ENCODE measurements around the gene CCDC90B.
A peak's percentile ranks its signal among the peaks of the same experiment; 100 is the strongest.
"Not testable (repeated sequence)": the region's sequence is repeated elsewhere in the genome, so short reads cannot be mapped to it uniquely, and the experiment has no call there.

Gene CCDC90B

DNA sequence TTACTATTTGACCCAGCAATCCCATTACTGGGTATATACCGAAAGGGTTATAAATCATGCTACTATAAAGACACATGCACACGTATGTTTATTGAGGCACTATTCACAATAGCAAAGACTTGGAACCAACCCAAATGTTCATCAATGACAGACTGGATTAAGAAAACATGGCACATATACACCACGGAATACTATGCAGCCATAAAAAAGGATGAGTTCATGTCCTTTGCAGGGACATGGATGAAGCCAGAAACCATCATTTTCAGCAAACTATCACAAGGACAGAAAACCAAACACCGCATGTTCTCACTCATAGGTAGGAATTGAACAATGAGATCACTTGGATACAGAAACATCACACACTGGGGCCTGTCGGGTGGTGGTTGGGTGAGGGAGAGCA lies 14.4 kb downstream of the CCDC90B start:
- H3K36me3 ChIP-seq (ENCODE audit: control insufficient read depth in 5 of 5, insufficient read depth in 5 of 5, low read length in 5 of 5): peaks cover 21 to 40% (median 30%) of the 10 kb centered on the region in 5 donors
- H3K27ac ChIP-seq (ENCODE audit: low read depth, low read length); H3K27me3 ChIP-seq (ENCODE audit: control insufficient read depth in 5 of 5, insufficient read depth in 4 of 5, low read length in 5 of 5): not testable (repeated sequence)

DNA sequence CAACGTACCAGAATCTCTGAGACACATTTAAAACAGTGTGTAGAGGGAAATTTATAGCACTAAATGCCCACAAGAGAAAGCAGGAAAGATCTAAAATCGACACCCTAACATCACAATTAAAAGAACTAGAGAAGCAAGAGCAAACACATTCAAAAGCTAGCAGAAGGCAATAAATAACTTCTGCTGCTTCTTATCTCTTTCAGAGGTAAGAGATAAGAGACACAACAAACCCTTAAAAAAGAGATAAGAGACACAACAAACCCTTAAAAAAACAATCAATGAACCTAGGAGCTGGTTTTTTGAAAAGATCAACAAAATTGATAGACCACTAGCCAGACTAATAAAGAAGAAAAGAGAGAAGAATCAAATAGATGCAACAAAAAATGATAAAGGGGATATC lies 17.1 kb downstream of the CCDC90B start:
- not testable (repeated sequence) for H3K9me3 ChIP-seq (ENCODE audit: control insufficient read depth in 5 of 5, low read length in 5 of 5); H3K4me3 ChIP-seq (ENCODE audit: low read depth in 1 of 5, low read length in 5 of 5); H3K4me1 ChIP-seq (ENCODE audit: control insufficient read depth in 5 of 5, insufficient read depth in 5 of 5, low read length in 5 of 5); H3K27me3 ChIP-seq (ENCODE audit: control insufficient read depth in 5 of 5, insufficient read depth in 4 of 5, low read length in 5 of 5); H3K27ac ChIP-seq (ENCODE audit: low read depth, low read length); H3K9ac ChIP-seq (ENCODE audit: low read length in 5 of 5)
- peaks cover 23 to 36% (median 33%) of the 10 kb centered on the region in 5 donors for H3K36me3 ChIP-seq (ENCODE audit: control insufficient read depth in 5 of 5, insufficient read depth in 5 of 5, low read length in 5 of 5)

More for the DNA sequence above, 14.4 kb downstream of the CCDC90B start:
- H3K9me3 ChIP-seq (ENCODE audit: control insufficient read depth in 5 of 5, low read length in 5 of 5); H3K4me1 ChIP-seq (ENCODE audit: control insufficient read depth in 5 of 5, insufficient read depth in 5 of 5, low read length in 5 of 5); H3K9ac ChIP-seq (ENCODE audit: low read length in 5 of 5); H3K4me3 ChIP-seq (ENCODE audit: low read depth in 1 of 5, low read length in 5 of 5): not testable (repeated sequence)

DNA sequence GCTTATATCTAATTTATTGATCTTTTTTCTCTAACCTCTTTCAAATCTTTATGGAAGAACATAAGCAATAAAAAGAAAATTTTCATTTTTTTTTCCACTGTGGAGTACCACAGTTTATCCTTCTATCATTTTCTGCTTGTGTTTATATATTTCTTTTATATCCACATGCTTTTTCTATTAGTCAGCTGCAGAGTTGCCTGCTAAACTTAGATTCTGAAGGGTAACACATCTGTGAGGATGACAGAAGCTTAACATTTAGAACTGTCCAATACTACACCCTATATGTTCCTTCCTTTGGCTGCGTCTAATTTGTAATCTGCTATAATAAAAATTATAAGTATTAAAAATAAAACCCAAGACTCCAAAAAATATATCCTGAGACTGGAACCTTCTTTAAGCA lies 20.8 kb downstream of the CCDC90B start:
- peaks cover 28 to 44% (median 41%) of the 10 kb centered on the region in 5 donors for H3K36me3 ChIP-seq (ENCODE audit: control insufficient read depth in 5 of 5, insufficient read depth in 5 of 5, low read length in 5 of 5)
- H3K4me1 ChIP-seq (ENCODE audit: control insufficient read depth in 5 of 5, insufficient read depth in 5 of 5, low read length in 5 of 5): no peaks in the 10 kb centered on the region
- H3K4me3 ChIP-seq (ENCODE audit: low read depth in 1 of 5, low read length in 5 of 5): no peak overlapping the region
- no peak overlapping the region for H3K9ac ChIP-seq (ENCODE audit: low read length in 5 of 5)
- no peaks in the 10 kb centered on the region for H3K9me3 ChIP-seq (ENCODE audit: control insufficient read depth in 5 of 5, low read length in 5 of 5)
- no peaks in the 10 kb centered on the region for H3K27me3 ChIP-seq (ENCODE audit: control insufficient read depth in 5 of 5, insufficient read depth in 4 of 5, low read length in 5 of 5)
- no peak overlapping the region for H3K27ac ChIP-seq (ENCODE audit: low read depth, low read length)

DNA sequence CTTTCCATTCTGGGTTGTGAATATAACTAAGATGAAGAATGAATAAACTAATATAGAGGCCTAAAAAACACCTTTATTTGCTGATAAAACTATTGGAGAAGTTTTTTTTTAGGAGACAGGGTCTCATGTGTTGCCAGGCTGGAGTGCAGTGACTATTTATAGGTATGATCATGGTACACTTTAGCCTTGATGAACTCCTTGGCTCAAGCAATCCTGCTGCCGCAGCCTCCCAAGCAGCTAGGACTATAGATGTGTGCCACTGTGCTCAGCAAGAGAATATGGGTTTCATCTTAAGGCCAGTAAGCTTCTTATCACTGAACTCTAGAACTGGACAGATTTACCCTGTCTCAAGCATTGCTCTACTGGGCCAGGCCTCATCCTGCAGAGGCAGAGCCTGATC lies 26.6 kb downstream of the CCDC90B start:
- peaks cover 27 to 50% (median 43%) of the 10 kb centered on the region in 5 donors for H3K36me3 ChIP-seq (ENCODE audit: control insufficient read depth in 5 of 5, insufficient read depth in 5 of 5, low read length in 5 of 5)

DNA sequence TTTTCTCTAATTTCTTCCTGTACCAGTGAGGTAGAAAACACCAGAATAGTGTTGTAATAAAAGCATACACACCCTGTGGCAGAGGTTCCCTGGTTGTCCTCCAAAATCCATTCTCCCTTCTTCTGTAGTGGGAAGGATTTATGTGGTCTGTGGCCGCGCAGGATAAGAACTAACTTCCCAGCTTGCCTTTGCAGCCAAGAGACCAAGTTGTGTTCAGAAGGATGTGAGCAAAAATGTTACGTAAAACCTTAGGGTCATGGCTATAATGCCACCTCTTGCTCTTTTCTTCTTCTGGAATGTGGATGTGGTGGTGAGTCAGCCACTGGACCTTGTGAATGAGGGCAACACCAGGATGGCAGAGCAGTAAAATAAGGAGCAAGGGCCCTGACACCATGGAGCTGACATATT lies 28.4 kb downstream of the CCDC90B start:
- Histone ChIP-seq H3K27ac (ENCODE audit: low read depth, low read length) (peak overlapping the region; percentile 26), H3K36me3 (ENCODE audit: control insufficient read depth in 5 of 5, insufficient read depth in 5 of 5, low read length in 5 of 5) (peaks cover 17 to 40% (median 29%) of the 10 kb centered on the region in 5 donors), H3K4me1 (ENCODE audit: control insufficient read depth in 5 of 5, insufficient read depth in 5 of 5, low read length in 5 of 5) (peaks cover 0 to 15% (median 2%) of the 10 kb centered on the region in 5 donors)

More for the DNA sequence above, 26.6 kb downstream of the CCDC90B start:
- peaks cover 0 to 15% (median 2%) of the 10 kb centered on the region in 5 donors for H3K4me1 ChIP-seq (ENCODE audit: control insufficient read depth in 5 of 5, insufficient read depth in 5 of 5, low read length in 5 of 5)
- H3K9me3 ChIP-seq (ENCODE audit: control insufficient read depth in 5 of 5, low read length in 5 of 5): no peaks in the 10 kb centered on the region
- no peak overlapping the region for H3K9ac ChIP-seq (ENCODE audit: low read length in 5 of 5)
- H3K4me3 ChIP-seq (ENCODE audit: low read depth in 1 of 5, low read length in 5 of 5): no peak overlapping the region
- H3K27ac ChIP-seq (ENCODE audit: low read depth, low read length): no peak overlapping the region
- no peaks in the 10 kb centered on the region for H3K27me3 ChIP-seq (ENCODE audit: control insufficient read depth in 5 of 5, insufficient read depth in 4 of 5, low read length in 5 of 5)

DNA sequence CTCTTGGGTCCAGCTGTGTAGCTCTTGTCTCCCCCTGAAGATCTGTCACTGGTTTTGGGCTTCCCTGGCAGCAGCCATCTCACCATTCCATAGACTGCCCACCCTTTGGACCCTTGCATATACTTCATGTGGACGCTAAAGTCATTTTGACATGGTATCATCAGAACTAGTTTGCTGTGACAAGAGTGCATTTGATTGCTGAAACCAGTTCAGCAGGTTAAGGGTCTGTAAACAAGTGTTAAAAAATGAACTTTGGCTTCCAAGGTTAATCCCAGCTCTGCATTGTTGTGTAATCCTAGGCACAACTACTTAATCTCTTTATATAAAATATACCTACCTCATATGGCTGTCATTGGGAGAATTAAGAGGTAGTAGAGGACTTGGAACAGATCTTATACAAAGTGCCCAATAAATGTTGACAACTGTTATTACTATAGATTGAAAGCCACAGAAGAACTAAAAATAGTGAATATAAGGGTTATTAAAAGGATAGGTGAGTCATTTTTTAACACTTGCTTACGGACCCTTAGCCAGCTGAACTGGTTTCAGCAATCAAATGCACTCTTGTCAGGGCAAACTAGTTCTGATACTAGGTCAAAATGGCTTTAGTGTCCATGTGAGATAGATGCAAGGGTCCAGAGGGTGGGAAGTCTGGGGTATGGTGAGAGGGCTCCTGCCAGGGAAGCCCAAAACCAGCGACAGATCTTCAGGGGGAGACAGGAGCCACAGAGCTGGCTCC lies 29.4 kb downstream of the CCDC90B start:
- H3K36me3 ChIP-seq (ENCODE audit: control insufficient read depth in 5 of 5, insufficient read depth in 5 of 5, low read length in 5 of 5): peaks cover 17 to 39% (median 24%) of the 10 kb centered on the region in 5 donors
- no peak overlapping the region for H3K4me3 ChIP-seq (ENCODE audit: low read depth in 1 of 5, low read length in 5 of 5)
- H3K27me3 ChIP-seq (ENCODE audit: control insufficient read depth in 5 of 5, insufficient read depth in 4 of 5, low read length in 5 of 5): no peaks in the 10 kb centered on the region
- peak overlapping the region; percentile 26 for H3K27ac ChIP-seq (ENCODE audit: low read depth, low read length)
- H3K4me1 ChIP-seq (ENCODE audit: control insufficient read depth in 5 of 5, insufficient read depth in 5 of 5, low read length in 5 of 5): peaks cover 0 to 15% (median 2%) of the 10 kb centered on the region in 5 donors
- H3K9me3 ChIP-seq (ENCODE audit: control insufficient read depth in 5 of 5, low read length in 5 of 5): no peaks in the 10 kb centered on the region
- H3K9ac ChIP-seq (ENCODE audit: low read length in 5 of 5): no peak overlapping the region

More for the DNA sequence above, 28.4 kb downstream of the CCDC90B start:
- H3K9ac ChIP-seq (ENCODE audit: low read length in 5 of 5): no peak overlapping the region
- H3K4me3 ChIP-seq (ENCODE audit: low read depth in 1 of 5, low read length in 5 of 5): no peak overlapping the region
- H3K9me3 ChIP-seq (ENCODE audit: control insufficient read depth in 5 of 5, low read length in 5 of 5): no peaks in the 10 kb centered on the region
- no peaks in the 10 kb centered on the region for H3K27me3 ChIP-seq (ENCODE audit: control insufficient read depth in 5 of 5, insufficient read depth in 4 of 5, low read length in 5 of 5)

DNA sequence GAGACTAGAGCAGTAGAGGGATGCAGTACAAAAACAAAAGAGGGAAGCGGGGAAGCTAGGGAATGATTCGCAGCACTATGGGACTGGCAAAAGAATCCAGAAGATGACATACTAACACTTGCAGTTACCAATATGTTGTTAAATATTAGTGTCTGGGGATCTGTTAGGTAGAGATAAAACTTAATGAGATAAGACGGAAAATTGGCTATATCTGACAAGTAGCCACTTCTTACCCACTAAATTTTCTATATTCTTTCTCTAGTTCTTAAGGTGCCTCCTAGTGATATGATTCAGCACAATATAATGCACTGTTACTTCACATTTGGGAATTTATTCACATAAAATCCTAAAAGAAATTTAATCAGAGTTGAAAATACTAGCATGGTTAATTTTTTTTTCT lies 30.8 kb downstream of the CCDC90B start:
- no peaks in the 10 kb centered on the region for H3K9me3 ChIP-seq (ENCODE audit: control insufficient read depth in 5 of 5, low read length in 5 of 5)
- no peak overlapping the region for H3K9ac ChIP-seq (ENCODE audit: low read length in 5 of 5)
- no peak overlapping the region for H3K27ac ChIP-seq (ENCODE audit: low read depth, low read length)
- no peaks in the 10 kb centered on the region for H3K27me3 ChIP-seq (ENCODE audit: control insufficient read depth in 5 of 5, insufficient read depth in 4 of 5, low read length in 5 of 5)
- H3K36me3 ChIP-seq (ENCODE audit: control insufficient read depth in 5 of 5, insufficient read depth in 5 of 5, low read length in 5 of 5): peaks cover 13 to 28% (median 17%) of the 10 kb centered on the region in 5 donors
- peaks cover 0 to 15% (median 2%) of the 10 kb centered on the region in 5 donors for H3K4me1 ChIP-seq (ENCODE audit: control insufficient read depth in 5 of 5, insufficient read depth in 5 of 5, low read length in 5 of 5)
- H3K4me3 ChIP-seq (ENCODE audit: low read depth in 1 of 5, low read length in 5 of 5): no peak overlapping the region

DNA sequence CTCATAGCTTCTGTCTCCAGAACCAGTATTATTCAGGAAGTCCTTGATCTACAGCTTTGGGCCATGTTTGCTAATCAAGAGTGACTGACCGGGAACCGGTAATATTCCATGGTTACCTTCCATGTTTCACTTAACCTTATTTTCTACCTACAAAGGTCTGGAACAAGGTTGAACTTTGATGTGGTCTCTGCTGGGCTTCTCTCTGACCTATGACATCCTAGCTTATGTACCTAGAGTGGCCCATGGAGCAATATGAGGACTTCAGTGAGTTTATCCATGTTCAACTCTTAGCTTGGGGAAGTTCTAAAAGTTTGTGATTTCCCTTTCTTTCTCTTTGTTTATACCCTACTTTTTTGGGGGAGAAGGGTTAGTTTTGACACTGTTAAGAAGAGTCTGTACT lies 33.2 kb downstream of the CCDC90B start:
- Histone ChIP-seq H3K27ac (ENCODE audit: low read depth, low read length) (no peak overlapping the region), H3K4me3 (ENCODE audit: low read depth in 1 of 5, low read length in 5 of 5) (no peak overlapping the region), H3K9ac (ENCODE audit: low read length in 5 of 5) (no peak overlapping the region), H3K36me3 (ENCODE audit: control insufficient read depth in 5 of 5, insufficient read depth in 5 of 5, low read length in 5 of 5) (peaks cover 0 to 14% (median 3%) of the 10 kb centered on the region in 5 donors), H3K9me3 (ENCODE audit: control insufficient read depth in 5 of 5, low read length in 5 of 5) (no peaks in the 10 kb centered on the region), H3K4me1 (ENCODE audit: control insufficient read depth in 5 of 5, insufficient read depth in 5 of 5, low read length in 5 of 5) (peaks cover 0 to 19% (median 2%) of the 10 kb centered on the region in 5 donors), H3K27me3 (ENCODE audit: control insufficient read depth in 5 of 5, insufficient read depth in 4 of 5, low read length in 5 of 5) (no peaks in the 10 kb centered on the region)

DNA sequence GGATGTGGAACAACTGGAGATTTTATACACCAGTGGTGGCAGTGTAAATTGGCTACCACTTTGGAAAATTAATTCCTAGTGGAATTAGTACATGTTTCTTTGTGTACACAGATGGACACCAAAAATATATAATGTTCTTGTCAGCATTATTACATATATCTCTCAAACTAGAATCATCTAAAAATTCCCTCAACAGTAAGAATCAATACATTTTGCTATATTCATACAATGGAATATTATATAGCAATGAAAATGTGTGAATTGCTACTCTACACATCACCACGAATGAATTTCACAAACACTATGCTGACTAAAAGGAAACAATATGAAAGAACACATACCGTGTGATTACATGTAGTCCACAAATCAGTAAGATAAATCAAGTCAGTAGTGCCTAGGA lies 33.9 kb downstream of the CCDC90B start:
- no peak overlapping the region for H3K4me3 ChIP-seq (ENCODE audit: low read depth in 1 of 5, low read length in 5 of 5)

DNA sequence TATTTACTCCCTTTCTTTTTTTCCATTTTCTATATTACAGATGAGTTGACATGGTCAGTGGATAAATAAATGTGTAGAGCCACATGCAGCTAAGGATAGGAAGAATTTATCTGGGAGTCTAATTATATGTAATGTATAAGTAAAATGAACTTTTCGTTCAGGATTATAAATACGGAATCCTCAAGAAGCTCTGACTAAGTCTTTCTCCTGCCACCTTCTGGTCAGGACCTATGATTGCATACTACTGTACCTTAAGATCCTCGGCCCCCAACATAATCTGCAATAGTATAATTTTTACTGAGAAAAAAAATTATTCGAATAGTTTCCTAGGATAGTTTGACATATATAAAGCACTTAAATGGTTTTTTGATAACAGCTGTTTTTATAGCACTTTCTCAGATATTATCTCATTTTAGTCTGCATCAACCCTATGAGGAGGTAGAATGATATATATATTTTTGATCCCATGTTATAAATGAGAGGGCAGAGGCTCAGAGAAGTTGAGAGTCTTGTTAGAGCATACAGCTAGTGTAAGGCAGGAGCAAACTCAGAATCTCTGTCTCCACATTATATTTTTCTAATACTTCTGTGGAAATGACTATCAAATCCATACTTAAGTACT lies 36.1 kb downstream of the CCDC90B start:
- no peak overlapping the region for H3K4me3 ChIP-seq (ENCODE audit: low read depth in 1 of 5, low read length in 5 of 5)
- H3K9ac ChIP-seq (ENCODE audit: low read length in 5 of 5): no peak overlapping the region
- peaks cover 0 to 8% (median 0%) of the 10 kb centered on the region in 5 donors for H3K36me3 ChIP-seq (ENCODE audit: control insufficient read depth in 5 of 5, insufficient read depth in 5 of 5, low read length in 5 of 5)
- H3K27ac ChIP-seq (ENCODE audit: low read depth, low read length): no peak overlapping the region
- peaks cover 0 to 6% (median 0%) of the 10 kb centered on the region in 5 donors for H3K4me1 ChIP-seq (ENCODE audit: control insufficient read depth in 5 of 5, insufficient read depth in 5 of 5, low read length in 5 of 5)
- H3K9me3 ChIP-seq (ENCODE audit: control insufficient read depth in 5 of 5, low read length in 5 of 5): no peaks in the 10 kb centered on the region
- no peaks in the 10 kb centered on the region for H3K27me3 ChIP-seq (ENCODE audit: control insufficient read depth in 5 of 5, insufficient read depth in 4 of 5, low read length in 5 of 5)

More for the DNA sequence above, 33.9 kb downstream of the CCDC90B start:
- H3K27ac ChIP-seq (ENCODE audit: low read depth, low read length): no peak overlapping the region
- H3K27me3 ChIP-seq (ENCODE audit: control insufficient read depth in 5 of 5, insufficient read depth in 4 of 5, low read length in 5 of 5): no peaks in the 10 kb centered on the region
- peaks cover 0 to 8% (median 3%) of the 10 kb centered on the region in 5 donors for H3K36me3 ChIP-seq (ENCODE audit: control insufficient read depth in 5 of 5, insufficient read depth in 5 of 5, low read length in 5 of 5)
- H3K9ac ChIP-seq (ENCODE audit: low read length in 5 of 5): no peak overlapping the region
- H3K9me3 ChIP-seq (ENCODE audit: control insufficient read depth in 5 of 5, low read length in 5 of 5): no peaks in the 10 kb centered on the region
- peaks cover 0 to 12% (median 0%) of the 10 kb centered on the region in 5 donors for H3K4me1 ChIP-seq (ENCODE audit: control insufficient read depth in 5 of 5, insufficient read depth in 5 of 5, low read length in 5 of 5)
